Adipocyte (in vitro differentiated cells): ENCODE results near the gene CCDC9.
"Not testable (repeated sequence)": the region's sequence is repeated elsewhere in the genome, so short reads cannot be mapped to it uniquely, and the experiment has no call there.

Experiments
- DNase-seq: peaks from one replicate; pipeline ENCODE4 v3.0.0-alpha.2; 2015; ENCODE audit warnings: low read depth
- H3K27me3 ChIP-seq: replicated peaks from 2 replicates; pipeline ENCODE4 v1.7.0; 2013; ENCODE audit warnings: mild to moderate bottlenecking, low read length, moderate library complexity; ENCODE audit not compliant: control insufficient read depth, insufficient read depth
- H3K36me3 ChIP-seq: 2 replicates; pipeline ENCODE4 v1.7.0; 2013; ENCODE audit warnings: low read length, mild to moderate bottlenecking, moderate library complexity; ENCODE audit not compliant: control insufficient read depth, insufficient read depth, severe bottlenecking
- H3K4me1 ChIP-seq: 2 replicates; pipeline ENCODE4 v1.7.0; 2013; ENCODE audit warnings: mild to moderate bottlenecking, low read length, moderate library complexity; ENCODE audit not compliant: control insufficient read depth, insufficient read depth
- H3K4me3 ChIP-seq: 2 replicates; pipeline ENCODE4 v1.7.0; 2013; ENCODE audit warnings: mild to moderate bottlenecking, low read length, moderate library complexity
- H3K9ac ChIP-seq: 2 replicates; pipeline ENCODE4 v1.7.0; 2013; ENCODE audit warnings: mild to moderate bottlenecking, low read length, moderate library complexity
- H3K9me3 ChIP-seq: 2 replicates; pipeline ENCODE4 v1.7.0; 2013; ENCODE audit warnings: mild to moderate bottlenecking, low read length, moderate library complexity; ENCODE audit not compliant: control insufficient read depth

The CCDC9 gene

DNA sequence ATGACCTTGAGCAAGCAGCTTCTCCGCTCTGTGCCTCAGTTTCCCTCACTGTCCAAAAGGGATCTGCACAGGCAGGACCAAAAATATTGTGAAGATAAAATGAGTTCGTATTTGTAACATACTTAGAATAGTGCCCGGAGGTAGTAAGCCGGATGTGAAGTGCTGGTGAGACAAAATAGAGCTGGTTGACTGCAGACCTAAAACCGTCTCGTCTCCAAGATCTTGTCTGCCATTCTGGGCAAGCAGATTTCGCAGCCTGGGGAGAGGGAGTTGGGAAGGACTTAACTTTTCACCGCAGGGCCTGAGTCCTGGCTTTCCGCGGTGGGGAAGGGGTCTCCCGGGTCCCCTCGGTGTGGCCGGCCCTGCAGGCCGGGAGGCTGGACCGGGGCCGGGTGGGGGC is 17.2 kb upstream of the CCDC9 start:
- H3K9me3 ChIP-seq, result no peaks in the 10 kb centered on the region
- peaks cover 8% of the 10 kb centered on the region for H3K4me1 ChIP-seq
- H3K36me3 ChIP-seq, result no peaks in the 10 kb centered on the region
- H3K27me3 ChIP-seq, result no peaks in the 10 kb centered on the region
- H3K4me3 ChIP-seq, result no peak overlapping the region
- no peak for DNase-seq
- no peak overlapping the region for H3K9ac ChIP-seq

DNA sequence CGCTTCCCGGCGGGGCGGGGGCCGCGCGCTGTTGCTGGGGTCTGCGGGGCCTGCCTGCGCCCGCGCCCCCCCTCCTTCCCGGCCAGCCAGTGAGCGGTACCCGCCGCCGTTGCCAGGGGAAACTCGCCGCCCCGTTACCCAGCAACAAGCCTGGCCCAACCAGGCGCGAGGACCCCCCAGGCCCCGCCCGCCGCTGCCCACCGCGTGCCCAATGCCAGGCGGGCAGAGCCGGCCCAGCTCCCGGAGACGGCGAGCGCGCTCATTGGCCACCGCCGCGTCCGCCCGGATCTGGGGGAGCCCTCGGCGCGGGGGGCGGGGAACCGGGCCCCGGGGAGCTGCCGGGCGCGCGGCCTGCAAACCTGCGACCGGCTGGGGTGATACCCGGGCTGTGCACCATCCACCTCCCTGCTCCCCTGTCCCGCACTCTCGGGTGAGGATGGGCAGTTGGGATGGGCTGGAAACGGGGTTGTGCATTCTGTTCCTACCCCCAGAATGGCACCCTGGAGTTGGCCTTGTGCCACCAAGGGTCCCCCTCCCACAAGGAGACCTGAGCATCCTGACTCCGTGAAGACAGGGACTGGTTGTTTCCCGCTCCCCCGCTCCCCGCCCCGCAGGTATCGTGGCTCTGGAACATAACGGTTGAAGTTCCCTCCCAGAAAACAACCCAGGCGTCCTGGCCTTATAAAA is 16.6 kb upstream of the CCDC9 start:
- H3K9ac ChIP-seq, result no peak overlapping the region
- H3K4me3 ChIP-seq, result peak overlapping the region; percentile 44

DNA sequence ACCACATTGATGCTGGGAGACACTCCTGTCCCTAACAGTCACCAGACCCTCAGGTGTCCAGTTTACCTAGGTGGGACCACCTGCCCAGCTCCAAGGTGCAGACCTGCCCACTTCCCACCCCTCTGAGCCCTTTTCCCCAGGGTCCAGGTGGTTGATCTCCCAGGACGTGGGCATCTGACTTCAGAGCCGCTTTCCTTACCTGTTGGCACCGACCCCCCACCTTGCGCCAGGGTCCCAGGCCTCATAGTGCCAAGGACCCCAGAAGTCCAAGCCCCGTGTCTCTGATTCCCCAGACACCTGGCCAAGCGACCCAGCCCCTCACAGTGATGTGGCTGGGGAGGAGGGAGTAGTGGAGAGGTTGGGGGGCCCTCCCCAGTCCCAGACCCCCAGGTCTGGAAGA is 15.8 kb upstream of the CCDC9 start:
- Histone ChIP-seq H3K4me1 (peaks cover 8% of the 10 kb centered on the region), H3K27me3 (no peaks in the 10 kb centered on the region), H3K36me3 (no peaks in the 10 kb centered on the region), H3K9me3 (no peaks in the 10 kb centered on the region), H3K9ac (no peak overlapping the region), H3K4me3 (no peak overlapping the region)
- DNase-seq, result no peak

More for the DNA sequence above, 16.6 kb upstream of the CCDC9 start:
- no peaks in the 10 kb centered on the region for H3K9me3 ChIP-seq
- peak; percentile 84 for DNase-seq
- no peaks in the 10 kb centered on the region for H3K27me3 ChIP-seq
- no peaks in the 10 kb centered on the region for H3K36me3 ChIP-seq
- peaks cover 8% of the 10 kb centered on the region for H3K4me1 ChIP-seq

DNA sequence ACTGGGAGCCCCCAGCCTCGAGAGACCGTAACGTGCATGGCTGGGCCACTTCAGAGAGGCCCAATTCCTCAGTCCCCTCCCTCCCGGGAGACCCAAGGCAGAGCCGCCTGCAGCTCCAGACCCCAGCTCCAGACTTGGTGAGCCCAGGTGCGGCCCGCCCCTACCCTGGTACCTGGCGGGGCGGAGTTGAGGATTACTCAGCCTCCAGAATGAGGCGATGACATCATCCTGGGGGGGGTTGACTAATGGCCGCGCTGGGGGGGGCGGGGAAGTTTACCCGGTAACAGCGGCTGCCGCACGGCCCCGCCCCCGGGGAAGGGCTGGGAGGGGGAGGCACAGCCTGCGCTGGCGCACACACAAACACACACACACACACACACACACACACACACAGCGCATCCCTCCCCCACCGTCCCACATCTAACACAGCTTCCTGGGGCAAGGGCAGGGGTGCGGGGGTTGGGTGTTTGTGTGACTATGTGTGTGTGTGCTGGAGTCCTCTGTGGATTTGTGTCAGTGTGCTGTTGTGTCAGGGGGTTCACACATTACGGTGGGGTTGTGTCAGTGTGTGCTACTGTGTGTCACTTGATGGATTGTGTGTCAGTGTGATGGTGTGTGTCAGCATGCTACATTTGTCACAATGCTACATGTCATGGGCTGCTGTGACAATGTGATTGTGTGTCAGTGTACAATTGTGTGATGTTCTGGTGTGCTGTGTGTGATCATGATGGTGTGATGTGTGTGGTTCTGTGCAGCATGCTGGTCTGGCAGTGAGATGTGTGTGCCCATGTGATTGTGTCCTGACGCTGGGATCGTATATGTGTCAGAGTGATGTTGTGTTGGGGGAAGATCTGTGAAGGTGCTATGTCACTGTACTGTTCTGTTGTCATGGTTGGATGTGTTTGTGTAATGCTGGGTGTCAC is 15.1 kb upstream of the CCDC9 start:
- DNase-seq, result peak; percentile 84
- no peaks in the 10 kb centered on the region for H3K27me3 ChIP-seq
- no peaks in the 10 kb centered on the region for H3K9me3 ChIP-seq
- no peak overlapping the region for H3K9ac ChIP-seq
- H3K36me3 ChIP-seq, result no peaks in the 10 kb centered on the region
- H3K4me1 ChIP-seq, result peaks cover 8% of the 10 kb centered on the region
- no peak overlapping the region for H3K4me3 ChIP-seq

DNA sequence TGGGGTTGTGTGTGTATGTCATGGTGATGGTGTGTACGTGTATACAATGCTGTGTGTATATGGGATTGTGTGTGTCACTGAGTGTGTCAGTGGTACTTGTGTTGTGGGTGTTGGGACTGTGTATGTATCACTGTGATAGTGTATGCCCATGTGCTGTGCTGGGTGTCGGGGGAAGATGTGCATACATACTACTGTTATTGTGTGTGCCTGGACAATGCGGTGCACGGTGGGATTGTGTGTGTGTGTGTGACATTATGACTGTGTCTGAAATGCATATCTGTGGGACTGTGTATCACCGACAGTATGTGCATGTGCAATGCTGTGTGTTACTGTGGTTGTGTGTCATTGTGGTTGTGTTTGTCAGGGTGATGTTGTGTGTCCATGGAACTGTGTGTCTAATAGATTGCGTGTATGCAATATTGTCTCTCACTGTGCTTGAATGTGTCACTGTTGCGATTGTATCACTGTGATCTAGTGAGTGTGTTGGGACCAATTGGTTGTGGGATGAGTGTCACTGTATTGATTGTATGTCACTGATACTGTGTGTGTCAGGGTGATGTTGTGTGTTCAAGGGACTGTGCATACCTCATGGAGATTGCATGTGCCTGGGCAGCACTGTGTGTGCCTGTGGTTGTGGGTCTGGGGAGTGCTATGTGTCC is 14.3 kb upstream of the CCDC9 start:
- DNase-seq, result no peak

DNA sequence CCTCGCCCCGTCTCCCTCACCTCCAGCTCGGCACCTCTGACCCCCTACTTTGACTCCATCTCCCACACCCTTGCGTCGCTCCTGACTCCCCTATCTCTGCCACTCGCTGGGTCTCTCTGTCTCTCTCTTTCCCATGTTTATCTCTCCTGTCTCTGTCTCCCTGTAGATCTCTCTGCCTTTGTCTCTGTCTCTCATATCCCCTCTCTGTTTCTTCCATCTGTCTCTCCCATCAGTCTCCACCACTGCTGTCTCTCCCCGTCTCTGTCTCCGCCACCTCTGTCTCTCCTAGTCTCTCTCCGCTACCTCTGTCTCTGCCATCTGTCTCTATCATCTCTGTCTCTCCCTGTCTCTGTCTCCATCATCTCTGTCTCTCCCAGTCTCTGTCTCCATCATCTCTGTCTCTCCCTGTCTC is 13.0 kb upstream of the CCDC9 start:
- Histone ChIP-seq H3K36me3 (no peaks in the 10 kb centered on the region), H3K9me3 (no peaks in the 10 kb centered on the region), H3K4me1 (peaks cover 8% of the 10 kb centered on the region), H3K9ac (peak overlapping the region; percentile 91), H3K4me3 (peak overlapping the region; percentile 84), H3K27me3 (no peaks in the 10 kb centered on the region)
- no peak for DNase-seq

More for the DNA sequence above, 14.3 kb upstream of the CCDC9 start:
- no peak overlapping the region for H3K9ac ChIP-seq
- no peak overlapping the region for H3K4me3 ChIP-seq
- peaks cover 8% of the 10 kb centered on the region for H3K4me1 ChIP-seq
- H3K27me3 ChIP-seq, result no peaks in the 10 kb centered on the region
- no peaks in the 10 kb centered on the region for H3K36me3 ChIP-seq
- no peaks in the 10 kb centered on the region for H3K9me3 ChIP-seq

DNA sequence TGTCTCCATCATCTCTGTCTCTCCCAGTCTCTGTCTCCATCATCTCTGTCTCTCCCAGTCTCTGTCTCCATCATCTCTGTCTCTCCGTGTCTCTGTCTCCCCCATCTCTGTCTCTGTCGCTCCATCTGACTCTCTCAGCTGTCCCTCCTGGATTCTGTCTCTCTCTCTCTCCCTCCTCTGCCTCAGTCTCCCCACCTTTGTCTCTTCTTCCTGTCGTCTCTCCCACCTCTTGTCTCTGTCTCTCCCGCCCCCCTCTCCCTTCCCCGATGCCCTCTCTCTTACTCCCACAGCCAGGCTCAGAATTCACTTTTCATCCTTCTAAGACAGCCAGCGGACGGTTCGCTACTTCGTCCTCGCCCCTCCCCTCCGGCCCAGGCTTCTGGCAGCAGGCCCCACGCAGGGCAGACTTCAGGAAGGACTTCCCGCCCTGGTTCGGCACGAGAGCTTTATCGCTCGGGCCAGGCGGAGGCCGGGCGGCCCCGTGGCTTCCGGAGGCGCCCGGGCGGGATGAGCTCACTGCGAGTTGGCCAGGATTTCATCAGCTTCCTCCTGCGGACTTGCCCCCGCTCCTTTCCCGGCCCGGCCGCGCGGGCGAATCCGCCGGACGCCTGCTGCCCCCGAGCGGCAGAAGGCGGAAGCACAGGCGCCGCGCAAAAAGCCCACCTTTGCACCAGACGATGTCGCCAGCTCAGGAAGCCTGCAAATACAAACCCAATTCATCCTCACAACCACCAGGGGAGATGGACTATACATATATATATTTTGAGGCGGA is 12.4 kb upstream of the CCDC9 start:
- peak overlapping the region; percentile 91 for H3K9ac ChIP-seq
- H3K4me1 ChIP-seq, result peaks cover 8% of the 10 kb centered on the region
- no peaks in the 10 kb centered on the region for H3K9me3 ChIP-seq
- H3K4me3 ChIP-seq, result peak overlapping the region; percentile 84
- H3K27me3 ChIP-seq, result no peaks in the 10 kb centered on the region
- peak; percentile 99 for DNase-seq
- H3K36me3 ChIP-seq, result no peaks in the 10 kb centered on the region

DNA sequence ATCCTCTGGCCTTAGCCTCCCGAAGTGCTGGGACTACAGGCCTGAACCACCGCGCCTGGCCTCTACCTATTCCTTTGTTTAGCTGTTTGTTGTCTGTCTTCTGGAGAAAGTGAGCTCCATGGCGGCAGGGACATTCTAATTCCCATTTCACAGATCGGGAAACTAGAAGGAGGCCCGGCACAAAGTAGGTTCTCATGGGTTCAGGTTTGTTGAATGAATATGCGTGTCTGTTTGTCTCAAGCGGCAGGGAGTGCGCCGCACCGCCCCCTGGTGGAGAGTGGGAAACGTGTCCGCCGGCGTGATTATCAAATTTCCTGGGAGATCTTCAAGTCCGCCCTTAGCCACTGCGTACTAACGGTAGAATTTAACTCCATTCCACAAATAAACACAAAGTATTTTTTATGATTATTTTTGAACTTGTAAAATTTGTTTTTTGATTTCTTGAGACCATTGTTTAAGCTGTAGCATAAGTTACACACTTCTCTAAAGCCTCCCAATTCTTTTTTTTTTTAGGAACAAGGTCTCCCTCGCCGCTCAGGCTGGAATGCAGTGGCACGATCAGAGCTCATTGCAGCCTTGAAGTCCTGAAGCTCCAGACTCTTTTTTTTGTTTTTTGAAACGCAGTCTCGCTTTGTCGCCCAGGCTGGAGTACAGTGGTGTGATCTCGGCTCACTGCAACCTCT is 8.9 kb upstream of the CCDC9 start:
- no peak overlapping the region for H3K4me3 ChIP-seq
- peak; percentile 92 for DNase-seq

DNA sequence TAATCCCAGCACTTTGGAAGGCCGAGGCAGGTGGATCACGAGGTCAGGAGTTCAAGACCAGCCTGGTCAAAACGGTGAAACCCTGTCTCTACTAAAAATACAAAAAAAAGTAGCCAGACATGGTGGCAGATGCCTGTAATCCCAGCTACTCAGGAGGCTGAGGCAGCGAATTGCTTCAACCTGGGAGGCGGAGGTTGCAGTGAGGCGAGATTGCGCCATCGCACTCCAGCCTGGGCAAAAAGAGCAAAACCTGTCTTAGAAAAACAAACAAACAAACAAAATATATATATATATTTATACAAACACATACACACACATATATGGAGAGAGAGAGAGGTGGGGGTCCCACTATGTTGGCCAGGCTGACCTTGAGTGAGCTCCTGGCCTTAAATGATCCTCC is 3.3 kb upstream of the CCDC9 start:
- peaks cover 16% of the 10 kb centered on the region for H3K4me1 ChIP-seq
- not testable (repeated sequence) for H3K9ac ChIP-seq, H3K27me3 ChIP-seq, H3K9me3 ChIP-seq, DNase-seq, H3K4me3 ChIP-seq, H3K36me3 ChIP-seq

More for the DNA sequence above, 8.9 kb upstream of the CCDC9 start:
- Histone ChIP-seq H3K9ac (peak overlapping the region; percentile 33), H3K36me3 (no peaks in the 10 kb centered on the region), H3K27me3 (no peaks in the 10 kb centered on the region), H3K9me3 (no peaks in the 10 kb centered on the region), H3K4me1 (peaks cover 8% of the 10 kb centered on the region)

DNA sequence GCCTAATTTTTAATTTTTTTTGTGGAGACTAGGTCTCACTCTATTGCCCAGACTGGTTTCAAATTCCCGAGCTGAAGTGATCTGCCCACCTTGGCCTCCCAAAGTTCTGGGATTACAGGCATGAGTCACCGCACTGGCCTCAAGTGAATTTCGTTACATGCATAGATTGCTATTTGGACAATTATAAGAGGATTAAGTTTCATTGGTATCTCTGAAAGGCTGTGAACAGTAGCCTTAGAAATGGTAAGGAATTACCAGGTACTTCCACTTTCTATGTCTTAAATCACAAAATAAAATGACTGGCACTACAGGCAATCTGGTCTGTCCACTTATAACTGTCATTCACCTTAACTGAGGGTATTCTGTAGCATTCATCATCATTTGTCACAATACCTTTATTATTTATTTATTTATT is 2.9 kb upstream of the CCDC9 start:
- H3K27me3 ChIP-seq, result no peaks in the 10 kb centered on the region
- peaks cover 20% of the 10 kb centered on the region for H3K4me1 ChIP-seq
- H3K9me3 ChIP-seq, result no peaks in the 10 kb centered on the region
- DNase-seq, result peak; percentile 85
- peaks cover under 1% of the 10 kb centered on the region for H3K36me3 ChIP-seq
- H3K9ac ChIP-seq, result no peak overlapping the region
- H3K4me3 ChIP-seq, result no peak overlapping the region
